Activated naive CD4-positive, alpha-beta T cell treated with anti-CD3 and anti-CD28 coated beads, Interleukin-2, amount 50 U/mL, for 24 hours (primary cell): Measurements from ENCODE around the gene EPB41.
A peak's percentile ranks its signal among the peaks of the same experiment; 100 is the strongest.

Experiments used
- H3K27ac Mint-ChIP-seq: one replicate; pipeline ENCODE4 v1.8.0; 2021; ENCODE audit warnings: mild to moderate bottlenecking, mixed read lengths
- H3K27me3 Mint-ChIP-seq: one replicate; pipeline ENCODE4 v1.8.0; 2021; ENCODE audit warnings: mixed read lengths
- H3K36me3 Mint-ChIP-seq: one replicate; pipeline ENCODE4 v1.8.0; 2021; ENCODE audit warnings: mixed read lengths
- H3K4me1 Mint-ChIP-seq: one replicate; pipeline ENCODE4 v1.8.0; 2021; ENCODE audit warnings: mixed read lengths
- H3K4me3 Mint-ChIP-seq: one replicate; pipeline ENCODE4 v1.8.0; 2021; ENCODE audit warnings: mild to moderate bottlenecking, mixed read lengths
- H3K9me3 Mint-ChIP-seq: one replicate; pipeline ENCODE4 v1.8.0; 2021; ENCODE audit warnings: mixed read lengths

EPB41 gene

GRCh38 chr1:28887419-28887834 lies 26.9 kb upstream of the EPB41 start:
- Mint-ChIP-seq H3K27ac (peak overlapping the region; percentile 92), H3K27me3 (no peaks in the 10 kb centered on the region), H3K36me3 (no peaks in the 10 kb centered on the region), H3K4me3 (peak overlapping the region; percentile 95), H3K4me1 (peaks cover 53% of the 10 kb centered on the region), H3K9me3 (no peaks in the 10 kb centered on the region)

- peak overlapping the region; percentile 95 for H3K4me3 Mint-ChIP-seq
- peaks cover 52% of the 10 kb centered on the region for H3K4me1 Mint-ChIP-seq
- no peaks in the 10 kb centered on the region for H3K27me3 Mint-ChIP-seq
- no peaks in the 10 kb centered on the region for H3K9me3 Mint-ChIP-seq
- no peaks in the 10 kb centered on the region for H3K36me3 Mint-ChIP-seq
- H3K27ac Mint-ChIP-seq, result peak overlapping the region; percentile 92
Observed at GRCh38 chr1:28887835-28888682, 26.3 kb upstream of the EPB41 start.

GRCh38 chr1:28888915-28889314 lies 25.5 kb upstream of the EPB41 start:
- H3K4me3 Mint-ChIP-seq, result peak overlapping the region; percentile 1
- no peaks in the 10 kb centered on the region for H3K36me3 Mint-ChIP-seq
- H3K4me1 Mint-ChIP-seq, result peaks cover 55% of the 10 kb centered on the region
- H3K27me3 Mint-ChIP-seq, result no peaks in the 10 kb centered on the region
- no peaks in the 10 kb centered on the region for H3K9me3 Mint-ChIP-seq
- H3K27ac Mint-ChIP-seq, result no peak overlapping the region

GRCh38 chr1:28889357-28889756 lies 25.0 kb upstream of the EPB41 start:
- no peaks in the 10 kb centered on the region for H3K9me3 Mint-ChIP-seq
- H3K4me3 Mint-ChIP-seq, result peak overlapping the region; percentile 1
- H3K27me3 Mint-ChIP-seq, result no peaks in the 10 kb centered on the region
- peaks cover 52% of the 10 kb centered on the region for H3K4me1 Mint-ChIP-seq
- no peaks in the 10 kb centered on the region for H3K36me3 Mint-ChIP-seq
- H3K27ac Mint-ChIP-seq, result no peak overlapping the region

GRCh38 chr1:28890435-28890834 lies 23.9 kb upstream of the EPB41 start:
- Mint-ChIP-seq H3K36me3 (no peaks in the 10 kb centered on the region), H3K27ac (no peak overlapping the region), H3K27me3 (no peaks in the 10 kb centered on the region), H3K9me3 (no peaks in the 10 kb centered on the region), H3K4me3 (no peak overlapping the region), H3K4me1 (peaks cover 42% of the 10 kb centered on the region)

- no peaks in the 10 kb centered on the region for H3K36me3 Mint-ChIP-seq
- peaks cover 38% of the 10 kb centered on the region for H3K4me1 Mint-ChIP-seq
- H3K4me3 Mint-ChIP-seq, result no peak overlapping the region
- H3K27me3 Mint-ChIP-seq, result no peaks in the 10 kb centered on the region
- peak overlapping the region; percentile 62 for H3K27ac Mint-ChIP-seq
- H3K9me3 Mint-ChIP-seq, result no peaks in the 10 kb centered on the region
Observed at GRCh38 chr1:28890836-28891235, 23.5 kb upstream of the EPB41 start.

- peak overlapping the region; percentile 62 for H3K27ac Mint-ChIP-seq
- H3K27me3 Mint-ChIP-seq, result no peaks in the 10 kb centered on the region
- H3K36me3 Mint-ChIP-seq, result no peaks in the 10 kb centered on the region
- H3K4me1 Mint-ChIP-seq, result peaks cover 33% of the 10 kb centered on the region
- no peak overlapping the region for H3K4me3 Mint-ChIP-seq
- H3K9me3 Mint-ChIP-seq, result no peaks in the 10 kb centered on the region
Observed at GRCh38 chr1:28891256-28891655, 23.1 kb upstream of the EPB41 start.

GRCh38 chr1:28893403-28894102 lies 20.8 kb upstream of the EPB41 start:
- Mint-ChIP-seq H3K27me3 (no peaks in the 10 kb centered on the region), H3K27ac (peak overlapping the region; percentile 74), H3K4me1 (peaks cover 32% of the 10 kb centered on the region)

GRCh38 chr1:28894785-28895184 lies 19.6 kb upstream of the EPB41 start:
- Mint-ChIP-seq H3K27ac (no peak overlapping the region), H3K4me3 (no peak overlapping the region), H3K4me1 (peaks cover 34% of the 10 kb centered on the region), H3K36me3 (no peaks in the 10 kb centered on the region), H3K9me3 (no peaks in the 10 kb centered on the region), H3K27me3 (no peaks in the 10 kb centered on the region)

More at GRCh38 chr1:28893403-28894102, 20.8 kb upstream of the EPB41 start:
- Mint-ChIP-seq H3K9me3 (no peaks in the 10 kb centered on the region), H3K4me3 (no peak overlapping the region), H3K36me3 (no peaks in the 10 kb centered on the region)

GRCh38 chr1:28895896-28896608 lies 18.3 kb upstream of the EPB41 start:
- Mint-ChIP-seq H3K27me3 (no peaks in the 10 kb centered on the region), H3K36me3 (no peaks in the 10 kb centered on the region), H3K27ac (no peak overlapping the region), H3K4me3 (no peak overlapping the region), H3K4me1 (peaks cover 35% of the 10 kb centered on the region), H3K9me3 (no peaks in the 10 kb centered on the region)

GRCh38 chr1:28896609-28896986 lies 17.8 kb upstream of the EPB41 start:
- no peak overlapping the region for H3K27ac Mint-ChIP-seq

GRCh38 chr1:28897789-28898188 lies 16.6 kb upstream of the EPB41 start:
- Mint-ChIP-seq H3K4me3 (no peak overlapping the region), H3K36me3 (no peaks in the 10 kb centered on the region), H3K27me3 (no peaks in the 10 kb centered on the region), H3K27ac (no peak overlapping the region), H3K4me1 (peaks cover 33% of the 10 kb centered on the region), H3K9me3 (no peaks in the 10 kb centered on the region)

More at GRCh38 chr1:28896609-28896986, 17.8 kb upstream of the EPB41 start:
- Mint-ChIP-seq H3K27me3 (no peaks in the 10 kb centered on the region), H3K9me3 (no peaks in the 10 kb centered on the region), H3K36me3 (no peaks in the 10 kb centered on the region), H3K4me3 (no peak overlapping the region), H3K4me1 (peaks cover 33% of the 10 kb centered on the region)

GRCh38 chr1:28898405-28898881 lies 15.9 kb upstream of the EPB41 start:
- Mint-ChIP-seq H3K27ac (no peak overlapping the region), H3K9me3 (no peaks in the 10 kb centered on the region), H3K27me3 (no peaks in the 10 kb centered on the region), H3K4me3 (no peak overlapping the region), H3K4me1 (peaks cover 30% of the 10 kb centered on the region), H3K36me3 (no peaks in the 10 kb centered on the region)

- no peaks in the 10 kb centered on the region for H3K9me3 Mint-ChIP-seq
- no peak overlapping the region for H3K4me3 Mint-ChIP-seq
- no peaks in the 10 kb centered on the region for H3K36me3 Mint-ChIP-seq
- no peaks in the 10 kb centered on the region for H3K27me3 Mint-ChIP-seq
- H3K4me1 Mint-ChIP-seq, result peaks cover 25% of the 10 kb centered on the region
- H3K27ac Mint-ChIP-seq, result no peak overlapping the region
Observed at GRCh38 chr1:28899267-28899666, 15.1 kb upstream of the EPB41 start.

GRCh38 chr1:28900562-28900961 lies 13.8 kb upstream of the EPB41 start:
- no peaks in the 10 kb centered on the region for H3K36me3 Mint-ChIP-seq
- no peak overlapping the region for H3K27ac Mint-ChIP-seq
- H3K27me3 Mint-ChIP-seq, result no peaks in the 10 kb centered on the region
- peaks cover 25% of the 10 kb centered on the region for H3K4me1 Mint-ChIP-seq
- no peak overlapping the region for H3K4me3 Mint-ChIP-seq
- no peaks in the 10 kb centered on the region for H3K9me3 Mint-ChIP-seq
